ENCODE results near the gene RORB. TPM values are rescaled to one million over a fixed set of nuclear protein-coding genes. Genes with fewer than 3 reads are reported as not detected.

Gene RORB
- total RNA-seq, 4 donors from 2014 or later, result under 0.01 to 0.66 (median 0.49) TPM

GRCh38 chr9:74557571-74557970, 60.4 kb downstream of the RORB start:
- WGBS, result 84% methylated on average over 5 of the region's 5 CpGs
- Histone ChIP-seq H3K9me3 (no peaks in the 10 kb centered on the region), H3K27me3 (no peaks in the 10 kb centered on the region), H3K36me3 (no peaks in the 10 kb centered on the region), H3K27ac (replicated peaks in 1 of 4) (no peak overlapping the region), H3K4me1 (no peaks in the 10 kb centered on the region), H3K4me3 (no peak overlapping the region)
- DNase-seq (ENCODE audit: extremely low spot score), result no peak
- intact Hi-C loops (cut with DNase I), result no loop called here
- TF ChIP-seq EP300 (IDR thresholded peaks at IDR 0.05), result no peak

- no peaks in the 10 kb centered on the region for H3K9me3 ChIP-seq
- TF ChIP-seq POLR2A (IDR thresholded peaks at IDR 0.05; ENCODE audit: low read depth) (no peak), EP300 (IDR thresholded peaks at IDR 0.05) (no peak), POLR2AphosphoS5 (IDR thresholded peaks at IDR 0.05) (no peak), CTCF (IDR thresholded peaks at IDR 0.05) (no peak)
- intact Hi-C loops (cut with DNase I), result no loop called here
- no peak for DNase-seq (ENCODE audit: extremely low spot score)
- H3K27ac ChIP-seq (replicated peaks in 1 of 4), result no peak overlapping the region
- no peak overlapping the region for H3K4me3 ChIP-seq
- no peaks in the 10 kb centered on the region for H3K4me1 ChIP-seq
- no peaks in the 10 kb centered on the region for H3K27me3 ChIP-seq
- H3K36me3 ChIP-seq, result no peaks in the 10 kb centered on the region
Measured at GRCh38 chr9:74562611-74563010, 65.5 kb downstream of the RORB start.

- no peak overlapping the region for H3K27ac ChIP-seq (replicated peaks in 1 of 4)
- TF ChIP-seq CTCF (IDR thresholded peaks at IDR 0.05) (peak in 2 of 3 experiments; percentile 51 to 58), POLR2A (IDR thresholded peaks at IDR 0.05; ENCODE audit: low read depth) (no peak), POLR2AphosphoS5 (IDR thresholded peaks at IDR 0.05) (no peak)
- no peaks in the 10 kb centered on the region for H3K27me3 ChIP-seq
- H3K36me3 ChIP-seq, result no peaks in the 10 kb centered on the region
- intact Hi-C loops (cut with DNase I), result no loop called here
- no peak for DNase-seq (ENCODE audit: extremely low spot score)
- 22% methylated on average over 4 of the region's 4 CpGs for WGBS
- no peaks in the 10 kb centered on the region for H3K4me1 ChIP-seq
- H3K4me3 ChIP-seq, result no peak overlapping the region
- H3K9me3 ChIP-seq, result no peaks in the 10 kb centered on the region
Measured at GRCh38 chr9:74570879-74571512, 73.9 kb downstream of the RORB start.

GRCh38 chr9:74573640-74574191, 76.6 kb downstream of the RORB start:
- Histone ChIP-seq H3K27me3 (no peaks in the 10 kb centered on the region), H3K4me3 (no peak overlapping the region), H3K9me3 (no peaks in the 10 kb centered on the region), H3K27ac (replicated peaks in 1 of 4) (no peak overlapping the region), H3K4me1 (no peaks in the 10 kb centered on the region), H3K36me3 (no peaks in the 10 kb centered on the region)
- WGBS, result 74% methylated on average over 8 of the region's 8 CpGs
- TF ChIP-seq EP300 (IDR thresholded peaks at IDR 0.05) (no peak), POLR2AphosphoS5 (IDR thresholded peaks at IDR 0.05) (no peak), POLR2A (IDR thresholded peaks at IDR 0.05; ENCODE audit: low read depth) (no peak), CTCF (IDR thresholded peaks at IDR 0.05) (no peak)
- no peak for DNase-seq (ENCODE audit: extremely low spot score)
- intact Hi-C loops (cut with DNase I), result no loop called here

GRCh38 chr9:74576176-74576575, 79.0 kb downstream of the RORB start:
- no peaks in the 10 kb centered on the region for H3K27me3 ChIP-seq
- no peak overlapping the region for H3K4me3 ChIP-seq
- H3K27ac ChIP-seq (replicated peaks in 1 of 4), result no peak overlapping the region
- no peaks in the 10 kb centered on the region for H3K36me3 ChIP-seq
- no peaks in the 10 kb centered on the region for H3K9me3 ChIP-seq
- intact Hi-C loops (cut with DNase I), result no loop called here
- H3K4me1 ChIP-seq, result no peaks in the 10 kb centered on the region
- WGBS, result 50% methylated on average over 1 of the region's 1 CpG
- DNase-seq (ENCODE audit: extremely low spot score), result no peak
- TF ChIP-seq EP300 (IDR thresholded peaks at IDR 0.05), result no peak
- no peak for TF ChIP-seq CTCF (IDR thresholded peaks at IDR 0.05)
- no peak for TF ChIP-seq POLR2A (IDR thresholded peaks at IDR 0.05; ENCODE audit: low read depth)
- TF ChIP-seq POLR2AphosphoS5 (IDR thresholded peaks at IDR 0.05), result no peak
